ENCODE results near the gene PGA5. TPM values are rescaled to one million over a fixed set of nuclear protein-coding genes. Genes with fewer than 3 reads are reported as not detected.

The PGA5 gene
- total and polyA plus RNA-seq, 2 experiments from 2014 or later, result 0.45 to 0.52 TPM

- TF ChIP-seq NANOG (IDR thresholded peaks at IDR 0.05; ENCODE audit: borderline replicate concordance), result no peak
- TF ChIP-seq JUNB (IDR thresholded peaks at IDR 0.05; ENCODE audit: unreplicated experiment), result no peak
Measured at GRCh38 chr11:61258546-61258945, 17.6 kb downstream of the PGA5 start (continued).

- no peak for TF ChIP-seq POLR2AphosphoS5 (IDR thresholded peaks at IDR 0.05; ENCODE audit: low read depth)
- TF ChIP-seq ZNF331 (CRISPR knock-in tag; IDR thresholded peaks at IDR 0.05; ENCODE audit: low read depth), result no peak
- TF ChIP-seq ETS1 (IDR thresholded peaks at IDR 0.05), result no peak
- TF ChIP-seq ZNF462 (CRISPR knock-in tag; IDR thresholded peaks at IDR 0.05), result no peak
- TF ChIP-seq CTCF (conservative IDR thresholded peaks at IDR 0.05; ENCODE audit: low read depth in 2 of 2), result no peak
- no peak for TF ChIP-seq EZH2phosphoT487 (IDR thresholded peaks at IDR 0.05; ENCODE audit: unreplicated experiment)
- TF ChIP-seq ZNF114 (CRISPR knock-in tag; IDR thresholded peaks at IDR 0.05), result no peak
- TF ChIP-seq EZH2 (IDR thresholded peaks at IDR 0.05; ENCODE audit: low read depth, unreplicated experiment), result no peak
- no peak for TF ChIP-seq STAT1 (IDR thresholded peaks at IDR 0.05; ENCODE audit: unreplicated experiment)
- no peak for TF ChIP-seq JUNB (IDR thresholded peaks at IDR 0.05; ENCODE audit: unreplicated experiment)
- TF ChIP-seq NANOG (IDR thresholded peaks at IDR 0.05; ENCODE audit: borderline replicate concordance), result no peak
- TF ChIP-seq REST (IDR thresholded peaks at IDR 0.05; ENCODE audit: unreplicated experiment), result no peak
- TF ChIP-seq CREB1 (CRISPR knock-in tag; IDR thresholded peaks at IDR 0.05; ENCODE audit: low read depth), result no peak
- no peaks in the 10 kb centered on the region for H3K79me2 ChIP-seq (replicated peaks; ENCODE audit: insufficient read depth)
- H3K27me3 ChIP-seq (ENCODE audit: insufficient read depth), result no peaks in the 10 kb centered on the region
- Mint-ChIP-seq H3K36me3 (ENCODE audit: low read depth) (peaks cover 7% of the 10 kb centered on the region; the same call in 2 of the 3 replicates), H3K4me3 (no peak overlapping the region), H3K4me1 (no peaks in the 10 kb centered on the region), H3K9me3 (no peaks in the 10 kb centered on the region), H3K27me3 (ENCODE audit: insufficient read depth, low read depth, poor library complexity) (peaks cover 2% of the 10 kb centered on the region), H3K27ac (no peak overlapping the region)
- no peaks in the 10 kb centered on the region for H3K36me3 ChIP-seq (ENCODE audit: insufficient read depth)
- H3K27ac ChIP-seq (ENCODE audit: low read depth), result no peak overlapping the region
- no peaks in the 10 kb centered on the region for H3K4me1 ChIP-seq (ENCODE audit: insufficient read depth)
- ATAC-seq, result no peak
- H3F3A ChIP-seq (replicated peaks; ENCODE audit: low read depth), result no peaks in the 10 kb centered on the region
- H3K9me2 ChIP-seq (ENCODE audit: insufficient read depth), result no peaks in the 10 kb centered on the region
- H3K4me2 ChIP-seq, result no peak overlapping the region
- H4K20me1 ChIP-seq (replicated peaks; ENCODE audit: insufficient read depth), result 0 out of 2 replicates have a peak, but pooled peaks cover 4% of the 10 kb centered on the region
- no peak overlapping the region for H2AFZ ChIP-seq
- no peak overlapping the region for H3K4me3 ChIP-seq
- no peak for DNase-seq (ENCODE audit: low spot score)
Measured at GRCh38 chr11:61259363-61259762, 18.4 kb downstream of the PGA5 start.
